OCI-LY1 (cell line): Measurements from ENCODE around the gene PLXNA2.

Source experiments
- EZH2 ChIP-seq: fragments of 200-600 bp; sonication (generic), shearing (Covaris generic); IDR thresholded peaks from 2 replicates; pipeline ENCODE4 v1.8.0; 2017; ENCODE audit warnings: borderline replicate concordance, mixed run types, mild to moderate bottlenecking, antibody characterized with exemption, low read length, moderate library complexity, mixed read lengths
- TF ChIP-seq, protein P1 (sequence below): fragments of 200-600 bp; sonication (generic), shearing (Covaris generic); IDR thresholded peaks from 2 replicates; pipeline ENCODE4 v1.5.1; 2017; ENCODE audit warnings: mild to moderate bottlenecking, antibody characterized with exemption, low read length, moderate library complexity, mixed read lengths

DNA sequence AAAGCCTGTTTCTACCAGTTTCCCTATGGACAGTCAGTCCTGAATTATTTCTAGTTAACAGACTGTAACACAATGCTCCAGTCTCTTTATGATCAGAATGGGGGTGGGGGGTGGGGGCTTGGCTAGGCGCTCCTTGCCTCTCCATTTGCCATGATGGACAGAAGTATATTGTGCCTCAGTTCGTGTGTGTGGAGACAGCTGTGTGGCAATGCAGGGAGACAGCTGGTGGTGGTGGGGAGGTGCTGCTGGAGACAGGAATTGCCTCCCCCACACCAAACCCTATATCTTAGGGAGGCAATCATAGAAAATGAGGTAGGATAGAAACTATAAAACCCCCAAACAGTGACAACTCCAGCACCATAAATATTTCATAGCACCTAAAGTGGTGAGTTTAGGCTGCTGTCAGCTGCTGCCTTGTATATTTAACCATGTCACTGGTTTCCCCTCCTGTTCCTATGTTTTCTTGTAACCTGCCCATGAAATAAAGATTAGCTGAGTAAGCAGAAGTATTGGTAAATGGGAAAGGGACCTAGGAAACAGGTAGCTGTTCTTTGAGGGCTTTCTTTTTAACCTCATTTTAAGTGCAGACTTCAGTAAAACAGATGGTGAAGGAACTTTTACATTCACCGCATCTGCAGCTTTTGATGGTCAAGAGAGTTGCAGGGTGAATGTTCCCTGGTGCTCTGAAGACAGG lies 3.4 kb downstream of the PLXNA2 start:
- TF ChIP-seq, protein P1, sequence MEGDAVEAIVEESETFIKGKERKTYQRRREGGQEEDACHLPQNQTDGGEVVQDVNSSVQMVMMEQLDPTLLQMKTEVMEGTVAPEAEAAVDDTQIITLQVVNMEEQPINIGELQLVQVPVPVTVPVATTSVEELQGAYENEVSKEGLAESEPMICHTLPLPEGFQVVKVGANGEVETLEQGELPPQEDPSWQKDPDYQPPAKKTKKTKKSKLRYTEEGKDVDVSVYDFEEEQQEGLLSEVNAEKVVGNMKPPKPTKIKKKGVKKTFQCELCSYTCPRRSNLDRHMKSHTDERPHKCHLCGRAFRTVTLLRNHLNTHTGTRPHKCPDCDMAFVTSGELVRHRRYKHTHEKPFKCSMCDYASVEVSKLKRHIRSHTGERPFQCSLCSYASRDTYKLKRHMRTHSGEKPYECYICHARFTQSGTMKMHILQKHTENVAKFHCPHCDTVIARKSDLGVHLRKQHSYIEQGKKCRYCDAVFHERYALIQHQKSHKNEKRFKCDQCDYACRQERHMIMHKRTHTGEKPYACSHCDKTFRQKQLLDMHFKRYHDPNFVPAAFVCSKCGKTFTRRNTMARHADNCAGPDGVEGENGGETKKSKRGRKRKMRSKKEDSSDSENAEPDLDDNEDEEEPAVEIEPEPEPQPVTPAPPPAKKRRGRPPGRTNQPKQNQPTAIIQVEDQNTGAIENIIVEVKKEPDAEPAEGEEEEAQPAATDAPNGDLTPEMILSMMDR: no peak
- TF ChIP-seq EZH2: no peak
